Measurements from ENCODE around the gene ARHGAP23. TPM values are rescaled to one million over a fixed set of nuclear protein-coding genes. Genes with fewer than 3 reads are reported as not detected.

The ARHGAP23 gene
- total and polyA plus RNA-seq, 2 experiments from 2014 or later: 16.0 to 30.0 TPM

- peaks cover 76% of the 10 kb centered on the region for H3K4me1 ChIP-seq (ENCODE audit: insufficient read depth)
- H3K9me3 ChIP-seq (ENCODE audit: low read depth): no peaks in the 10 kb centered on the region
- peak; percentile 74 for DNase-seq (ENCODE audit: low spot score)
- no peaks in the 10 kb centered on the region for H3K36me3 ChIP-seq (replicated peaks; ENCODE audit: insufficient read depth, low read depth)
- peak overlapping the region; percentile 92 for H3K27ac ChIP-seq
- no peaks in the 10 kb centered on the region for H3K9me2 ChIP-seq (replicated peaks; ENCODE audit: insufficient read depth)
- TF ChIP-seq EZH2 (IDR thresholded peaks at IDR 0.05; ENCODE audit: borderline replicate concordance): no peak
- no peak for TF ChIP-seq CTCF (IDR thresholded peaks at IDR 0.05; ENCODE audit: poor library complexity)
- TF ChIP-seq EZH2phosphoT487 (IDR thresholded peaks at IDR 0.05; ENCODE audit: low read depth, severe bottlenecking, unreplicated experiment): no peak
- no peak overlapping the region for H3K4me3 ChIP-seq
- H2AFZ ChIP-seq: no peak overlapping the region
- H4K20me1 ChIP-seq (ENCODE audit: insufficient read depth, poor library complexity, severe bottlenecking): peaks cover 7% of the 10 kb centered on the region
- peaks cover 11% of the 10 kb centered on the region for H3K27me3 ChIP-seq
- peaks cover 24% of the 10 kb centered on the region for H3K79me2 ChIP-seq
- 44% methylated on average over 8 of the region's 10 CpGs for WGBS (ENCODE audit: low lambda C conversion rate, missing lambda C conversion rate)
- peak overlapping the region; percentile 78 for H3K4me2 ChIP-seq
Measured at GRCh38 chr17:38451030-38451839, 23.0 kb downstream of the ARHGAP23 start.

- no peaks in the 10 kb centered on the region for H3K9me2 ChIP-seq (replicated peaks; ENCODE audit: insufficient read depth)
- peaks cover 11% of the 10 kb centered on the region for H3K27me3 ChIP-seq
- no peak for TF ChIP-seq EZH2 (IDR thresholded peaks at IDR 0.05; ENCODE audit: borderline replicate concordance)
- no peak for TF ChIP-seq EZH2phosphoT487 (IDR thresholded peaks at IDR 0.05; ENCODE audit: low read depth, severe bottlenecking, unreplicated experiment)
- TF ChIP-seq CTCF (IDR thresholded peaks at IDR 0.05; ENCODE audit: poor library complexity): no peak
- WGBS (ENCODE audit: low lambda C conversion rate, missing lambda C conversion rate): 37% methylated on average over 9 of the region's 18 CpGs
- peak overlapping the region; percentile 92 for H3K27ac ChIP-seq
- peaks cover 7% of the 10 kb centered on the region for H4K20me1 ChIP-seq (ENCODE audit: insufficient read depth, poor library complexity, severe bottlenecking)
- no peak overlapping the region for H2AFZ ChIP-seq
- DNase-seq (ENCODE audit: low spot score): peak; percentile 76
- no peaks in the 10 kb centered on the region for H3K9me3 ChIP-seq (ENCODE audit: low read depth)
- peaks cover 31% of the 10 kb centered on the region for H3K79me2 ChIP-seq
- H3K4me3 ChIP-seq: no peak overlapping the region
- no peaks in the 10 kb centered on the region for H3K36me3 ChIP-seq (replicated peaks; ENCODE audit: insufficient read depth, low read depth)
- peak overlapping the region; percentile 78 for H3K4me2 ChIP-seq
- H3K4me1 ChIP-seq (ENCODE audit: insufficient read depth): peaks cover 78% of the 10 kb centered on the region
Measured at GRCh38 chr17:38451840-38452529, 23.7 kb downstream of the ARHGAP23 start.

- H3K4me1 ChIP-seq (ENCODE audit: insufficient read depth): peaks cover 76% of the 10 kb centered on the region
- 95% methylated on average over 6 of the region's 6 CpGs for WGBS (ENCODE audit: low lambda C conversion rate, missing lambda C conversion rate)
- DNase-seq (ENCODE audit: low spot score): no peak
- no peaks in the 10 kb centered on the region for H3K36me3 ChIP-seq (replicated peaks; ENCODE audit: insufficient read depth, low read depth)
- no peaks in the 10 kb centered on the region for H3K9me3 ChIP-seq (ENCODE audit: low read depth)
- H2AFZ ChIP-seq: no peak overlapping the region
- H3K27me3 ChIP-seq: peaks cover 11% of the 10 kb centered on the region
- peak overlapping the region; percentile 92 for H3K27ac ChIP-seq
- no peak overlapping the region for H3K4me3 ChIP-seq
- peaks cover 7% of the 10 kb centered on the region for H4K20me1 ChIP-seq (ENCODE audit: insufficient read depth, poor library complexity, severe bottlenecking)
- no peak for TF ChIP-seq EZH2 (IDR thresholded peaks at IDR 0.05; ENCODE audit: borderline replicate concordance)
- no peak for TF ChIP-seq CTCF (IDR thresholded peaks at IDR 0.05; ENCODE audit: poor library complexity)
- no peak for TF ChIP-seq EZH2phosphoT487 (IDR thresholded peaks at IDR 0.05; ENCODE audit: low read depth, severe bottlenecking, unreplicated experiment)
- H3K9me2 ChIP-seq (replicated peaks; ENCODE audit: insufficient read depth): no peaks in the 10 kb centered on the region
- peak overlapping the region; percentile 78 for H3K4me2 ChIP-seq
- H3K79me2 ChIP-seq: peaks cover 37% of the 10 kb centered on the region
Measured at GRCh38 chr17:38452719-38453118, 24.5 kb downstream of the ARHGAP23 start.

All from hepatocyte (in vitro differentiated cells).